DOHH2 (cell line): ENCODE measurements around the gene PYCR2.

Experiments used
- H3F3A ChIP-seq: fragments of 200-600 bp; sonication (generic), shearing (Covaris generic); 2 replicates; pipeline ENCODE4 v1.6.0; 2016; ENCODE audit warnings: antibody characterized with exemption, mild to moderate bottlenecking; ENCODE audit not compliant: control insufficient read depth, insufficient read depth
- H3K27ac ChIP-seq: fragments of 200-600 bp; sonication (generic); 2 replicates; pipeline ENCODE4 v1.5.1; 2014; ENCODE audit warnings: low read depth, mild to moderate bottlenecking, low read length, moderate library complexity
- H3K27me3 ChIP-seq: fragments of 200-600 bp; sonication (generic); 2 replicates; pipeline ENCODE4 v1.6.1; 2014; ENCODE audit warnings: mild to moderate bottlenecking, low read length, mixed read lengths; ENCODE audit not compliant: control insufficient read depth
- H3K36me3 ChIP-seq: fragments of 200-600 bp; sonication (generic); 2 replicates; pipeline ENCODE4 v1.6.1; 2014; ENCODE audit warnings: mild to moderate bottlenecking, low read length, moderate library complexity, mixed read lengths; ENCODE audit not compliant: control insufficient read depth
- H3K4me1 ChIP-seq: fragments of 200-600 bp; sonication (generic); 2 replicates; pipeline ENCODE4 v1.6.1; 2014; ENCODE audit warnings: mild to moderate bottlenecking, low read length, mixed read lengths; ENCODE audit not compliant: control insufficient read depth
- H3K4me2 ChIP-seq: fragments of 200-600 bp; sonication (generic); 2 replicates; pipeline ENCODE4 v1.6.0; 2014; ENCODE audit warnings: mild to moderate bottlenecking, low read length, moderate library complexity
- H3K4me3 ChIP-seq: fragments of 200-600 bp; sonication (generic); 2 replicates; pipeline ENCODE4 v1.5.1; 2014; ENCODE audit warnings: mild to moderate bottlenecking, low read length, mixed read lengths
- H3K79me2 ChIP-seq: fragments of 200-600 bp; sonication (generic); 2 replicates; pipeline ENCODE4 v1.6.1; 2014; ENCODE audit warnings: mild to moderate bottlenecking, low read length, mixed read lengths; ENCODE audit not compliant: control insufficient read depth
- H3K9me2 ChIP-seq: fragments of 200-600 bp; sonication (generic); replicated peaks from 2 replicates; pipeline ENCODE4 v1.6.1; 2014; ENCODE audit warnings: mild to moderate bottlenecking, low read length, mixed read lengths; ENCODE audit not compliant: control insufficient read depth
- H3K9me3 ChIP-seq: fragments of 200-600 bp; sonication (generic); 2 replicates; pipeline ENCODE4 v1.6.1; 2014; ENCODE audit warnings: antibody characterized with exemption, low read length, mixed read lengths; ENCODE audit not compliant: control insufficient read depth, insufficient read depth
- H4K20me1 ChIP-seq: fragments of 200-600 bp; sonication (generic); 2 replicates; pipeline ENCODE4 v1.6.0; 2014; ENCODE audit warnings: low read depth, mild to moderate bottlenecking, antibody characterized with exemption, low read length, moderate library complexity; ENCODE audit not compliant: control insufficient read depth, insufficient read depth
- EZH2phosphoT487 ChIP-seq: fragments of 200-600 bp; sonication (generic); IDR thresholded peaks from 2 replicates; pipeline ENCODE4 v1.6.1; 2017; ENCODE audit warnings: borderline replicate concordance, mild to moderate bottlenecking, antibody characterized with exemption, low read length, moderate library complexity, mixed read lengths
- TF ChIP-seq, protein P1 (sequence below): fragments of 200-600 bp; sonication (generic); IDR thresholded peaks from one replicate; pipeline ENCODE4 v1.5.1; 2014; ENCODE audit warnings: antibody characterized with exemption, mild to moderate bottlenecking, low read depth, low read length; ENCODE audit not compliant: poor library complexity, severe bottlenecking

Gene PYCR2

DNA sequence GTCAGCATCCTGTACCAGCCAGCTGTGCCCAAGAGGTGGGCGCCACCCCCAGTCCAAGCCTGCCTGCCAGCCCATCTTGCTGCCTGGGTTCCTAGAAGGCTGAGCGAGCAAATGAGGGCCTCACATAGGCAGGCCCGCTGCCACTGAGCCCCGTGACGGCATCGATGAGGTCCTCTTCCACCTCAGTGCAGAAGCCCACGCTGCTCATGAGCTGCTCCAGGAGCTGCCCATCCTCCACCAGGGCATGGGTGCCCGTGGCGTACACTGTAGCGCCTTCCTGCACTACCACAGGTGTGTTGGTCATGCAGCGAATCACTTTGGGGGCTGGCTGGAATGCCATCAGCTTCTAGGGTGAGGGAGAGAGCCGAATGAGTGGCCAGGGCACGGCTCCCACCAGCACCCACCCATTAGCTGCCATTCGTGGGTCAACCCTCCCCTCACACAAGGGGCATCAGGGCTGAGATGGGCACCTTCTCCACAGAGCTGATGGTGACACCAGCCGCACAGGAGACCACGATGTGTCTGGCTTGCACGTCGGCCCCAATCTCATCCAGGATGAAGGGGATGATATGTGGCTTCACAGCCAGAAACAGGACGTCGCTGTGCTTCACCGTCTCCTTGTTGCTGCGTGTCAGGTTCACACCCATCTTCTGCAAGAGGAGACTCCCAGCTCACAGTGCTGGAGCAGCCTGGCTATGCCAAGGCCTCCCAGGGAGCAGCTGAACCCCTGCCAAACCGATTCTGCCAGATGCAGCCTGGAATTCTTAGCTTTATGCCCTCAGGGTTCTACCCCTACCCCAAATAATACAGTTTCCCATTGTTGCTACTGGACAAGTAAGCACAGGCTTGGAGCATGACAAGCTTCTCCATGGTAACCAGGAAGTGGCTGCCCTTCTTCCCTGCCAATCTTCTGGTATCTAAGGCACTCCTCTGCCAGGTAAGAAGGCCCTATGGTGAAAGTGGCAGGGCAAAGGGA, 2.0 kb downstream of the PYCR2 start:
- peak overlapping the region; percentile 99; the same call in 1 of the 2 replicates for H3K4me3 ChIP-seq

DNA sequence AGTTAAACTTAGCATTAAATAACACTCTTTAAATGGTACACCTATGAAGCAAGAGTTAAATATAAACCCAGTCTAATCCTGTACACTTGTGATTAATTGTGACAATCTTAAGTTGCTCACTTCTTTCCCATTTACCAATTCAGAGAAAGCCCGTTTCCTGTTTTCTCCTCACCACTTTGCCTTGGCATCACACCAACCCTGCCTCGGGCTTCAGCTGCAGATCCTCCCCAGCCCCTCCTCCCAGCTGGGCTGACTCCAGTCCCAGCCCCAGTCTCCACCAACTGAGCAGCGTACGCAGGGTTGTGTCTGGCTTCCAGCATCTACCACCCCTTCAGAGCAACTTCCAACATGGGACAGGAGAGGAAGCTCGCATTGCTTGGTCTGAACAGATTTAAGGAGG, 4.1 kb downstream of the PYCR2 start:
- Histone ChIP-seq H3F3A (peaks cover 3% of the 10 kb centered on the region; the same call in 1 of the 2 replicates), H3K27ac (no peak overlapping the region), H3K9me3 (no peaks in the 10 kb centered on the region), H3K36me3 (peaks cover 61% of the 10 kb centered on the region), H3K4me2 (no peak overlapping the region), H3K79me2 (peaks cover 29% of the 10 kb centered on the region), H3K4me1 (peaks cover 15% of the 10 kb centered on the region), H3K27me3 (no peaks in the 10 kb centered on the region), H4K20me1 (no peaks in the 10 kb centered on the region), H3K9me2 (no peaks in the 10 kb centered on the region), H3K4me3 (no peak overlapping the region)
- TF ChIP-seq EZH2phosphoT487, result no peak
- TF ChIP-seq, protein P1, sequence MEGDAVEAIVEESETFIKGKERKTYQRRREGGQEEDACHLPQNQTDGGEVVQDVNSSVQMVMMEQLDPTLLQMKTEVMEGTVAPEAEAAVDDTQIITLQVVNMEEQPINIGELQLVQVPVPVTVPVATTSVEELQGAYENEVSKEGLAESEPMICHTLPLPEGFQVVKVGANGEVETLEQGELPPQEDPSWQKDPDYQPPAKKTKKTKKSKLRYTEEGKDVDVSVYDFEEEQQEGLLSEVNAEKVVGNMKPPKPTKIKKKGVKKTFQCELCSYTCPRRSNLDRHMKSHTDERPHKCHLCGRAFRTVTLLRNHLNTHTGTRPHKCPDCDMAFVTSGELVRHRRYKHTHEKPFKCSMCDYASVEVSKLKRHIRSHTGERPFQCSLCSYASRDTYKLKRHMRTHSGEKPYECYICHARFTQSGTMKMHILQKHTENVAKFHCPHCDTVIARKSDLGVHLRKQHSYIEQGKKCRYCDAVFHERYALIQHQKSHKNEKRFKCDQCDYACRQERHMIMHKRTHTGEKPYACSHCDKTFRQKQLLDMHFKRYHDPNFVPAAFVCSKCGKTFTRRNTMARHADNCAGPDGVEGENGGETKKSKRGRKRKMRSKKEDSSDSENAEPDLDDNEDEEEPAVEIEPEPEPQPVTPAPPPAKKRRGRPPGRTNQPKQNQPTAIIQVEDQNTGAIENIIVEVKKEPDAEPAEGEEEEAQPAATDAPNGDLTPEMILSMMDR, result no peak

More for the DNA sequence above, 2.0 kb downstream of the PYCR2 start:
- Histone ChIP-seq H3K27me3 (no peaks in the 10 kb centered on the region), H3K79me2 (peaks cover 29% of the 10 kb centered on the region), H3K4me2 (peak overlapping the region; percentile 92), H3K9me3 (no peaks in the 10 kb centered on the region), H3F3A (peaks cover 3% of the 10 kb centered on the region; the same call in 1 of the 2 replicates), H3K9me2 (no peaks in the 10 kb centered on the region), H3K36me3 (peaks cover 60% of the 10 kb centered on the region), H3K27ac (no peak overlapping the region), H3K4me1 (peaks cover 22% of the 10 kb centered on the region), H4K20me1 (no peaks in the 10 kb centered on the region)
- TF ChIP-seq EZH2phosphoT487, result no peak
- TF ChIP-seq, protein P1, result no peak

DNA sequence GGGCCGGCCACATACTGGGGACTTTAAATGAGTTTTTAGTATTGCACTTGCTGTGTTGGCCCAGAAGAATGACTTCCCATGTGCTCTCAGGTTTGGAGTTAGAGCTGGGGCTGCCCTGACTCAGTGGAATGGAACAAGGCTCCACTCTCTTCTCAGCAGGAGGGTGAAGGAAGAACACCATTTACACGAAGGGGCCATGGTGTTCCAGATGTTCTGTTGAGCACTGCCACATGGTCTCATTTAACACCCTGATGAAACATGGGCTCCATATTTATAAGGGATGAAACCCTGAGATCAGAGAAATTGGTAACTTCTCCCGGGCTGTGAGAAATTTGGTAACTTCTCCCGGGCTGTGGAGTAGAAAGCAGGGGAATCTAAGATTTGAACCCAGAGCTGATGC, 5.8 kb downstream of the PYCR2 start:
- H3K4me3 ChIP-seq, result no peak overlapping the region
- H3K27ac ChIP-seq, result no peak overlapping the region
- no peak overlapping the region for H3K4me2 ChIP-seq
- H3F3A ChIP-seq, result peaks cover 3% of the 10 kb centered on the region; the same call in 1 of the 2 replicates
- H3K27me3 ChIP-seq, result no peaks in the 10 kb centered on the region
- H3K9me3 ChIP-seq, result no peaks in the 10 kb centered on the region
- H3K36me3 ChIP-seq, result peaks cover 55% of the 10 kb centered on the region
- no peak for TF ChIP-seq EZH2phosphoT487
- TF ChIP-seq, protein P1, result no peak
- H3K4me1 ChIP-seq, result peaks cover 11% of the 10 kb centered on the region
- no peaks in the 10 kb centered on the region for H4K20me1 ChIP-seq
- no peaks in the 10 kb centered on the region for H3K9me2 ChIP-seq
- peaks cover 19% of the 10 kb centered on the region for H3K79me2 ChIP-seq
